Keratinocyte (primary cell): ENCODE measurements around the gene FUOM. TPM values are rescaled to one million over a fixed set of nuclear protein-coding genes. Genes with fewer than 3 reads are reported as not detected.

Experiments
- DNase-seq: peaks from one replicate; pipeline ENCODE4 v3.0.0-alpha.2; 2011; ENCODE audit warnings: low read depth, missing footprints, low spot score
- FAIRE-seq: peaks from 2 replicates; lab custom pipeline; 2011; peaks lifted over from hg19 to GRCh38; lab: Jason Lieb, UNC
- H2AFZ ChIP-seq: 2 replicates; pipeline ENCODE4 v1.6.0; 2012; ENCODE audit warnings: low read length, control low read depth, inconsistent platforms; ENCODE audit not compliant: control insufficient read depth
- H3K27ac ChIP-seq: 2 replicates; pipeline ENCODE4 v1.5.1; 2011; ENCODE audit warnings: low read length; ENCODE audit not compliant: control insufficient read depth, insufficient read depth
- H3K27me3 ChIP-seq: 3 replicates; pipeline ENCODE4 v1.6.0; 2011; ENCODE audit warnings: low read length; ENCODE audit not compliant: control insufficient read depth, insufficient read depth; ENCODE audit errors: extremely low read depth
- H3K36me3 ChIP-seq, 2 experiments: 2 replicates in 1 of 2; 3 replicates in 1 of 2; pipeline ENCODE4 v1.5.1; 2011; ENCODE audit warnings: low read length in 2 of 2, mild to moderate bottlenecking in 1 of 2; ENCODE audit not compliant: control insufficient read depth in 2 of 2, insufficient read depth in 2 of 2; ENCODE audit errors: extremely low read depth in 1 of 2
- H3K4me1 ChIP-seq: 3 replicates; pipeline ENCODE4 v1.5.1; 2011; ENCODE audit warnings: low read length; ENCODE audit not compliant: control insufficient read depth, insufficient read depth; ENCODE audit errors: extremely low read depth
- H3K4me2 ChIP-seq: 3 replicates; pipeline ENCODE4 v1.6.0; 2011; ENCODE audit warnings: low read depth, low read length; ENCODE audit not compliant: control insufficient read depth, insufficient read depth; ENCODE audit errors: extremely low read depth
- H3K4me3 ChIP-seq, 3 experiments: fragments of 200-600 bp in 1 of 3; sonication (generic) in 1 of 3; 2 replicates in 2 of 3; 3 replicates in 1 of 3; pipeline ENCODE4 v1.5.1; 2011 to 2016; ENCODE audit warnings: low read length in 3 of 3, mild to moderate bottlenecking in 3 of 3, control low read depth in 2 of 3, inconsistent platforms in 1 of 3, low read depth in 1 of 3, mixed read lengths in 1 of 3, mixed run types in 1 of 3, moderate library complexity in 1 of 3; ENCODE audit not compliant: control insufficient read depth in 2 of 3, insufficient read depth in 2 of 3; ENCODE audit errors: extremely low read depth in 1 of 3
- H3K79me2 ChIP-seq: 2 replicates; pipeline ENCODE4 v1.6.0; 2012; ENCODE audit warnings: low read length; ENCODE audit not compliant: control insufficient read depth, insufficient read depth
- H3K9ac ChIP-seq: 3 replicates; pipeline ENCODE4 v1.6.0; 2011; ENCODE audit warnings: low read length; ENCODE audit not compliant: control insufficient read depth, insufficient read depth; ENCODE audit errors: extremely low read depth
- H3K9me1 ChIP-seq: 3 replicates; pipeline ENCODE4 v1.6.0; 2011; ENCODE audit warnings: low read length; ENCODE audit not compliant: control insufficient read depth, insufficient read depth; ENCODE audit errors: extremely low read depth
- H3K9me3 ChIP-seq: 2 replicates; pipeline ENCODE4 v1.5.1; 2012; ENCODE audit warnings: low read depth, low read length; ENCODE audit not compliant: control insufficient read depth
- H4K20me1 ChIP-seq: 3 replicates; pipeline ENCODE4 v1.6.0; 2011; ENCODE audit warnings: low read length; ENCODE audit not compliant: control insufficient read depth, insufficient read depth; ENCODE audit errors: extremely low read depth
- EZH2 ChIP-seq: IDR thresholded peaks from one replicate; pipeline ENCODE4 v1.6.1; 2012; ENCODE audit warnings: inconsistent platforms, mild to moderate bottlenecking, low read length, moderate library complexity
- dilution Hi-C: fragments of 300-500 bp; cut with MboI; formaldehyde crosslinking; loops from one replicate; pipeline ENCODE4 v1.7.0; 2020; ENCODE audit warnings: low sequenced_read_pairs; ENCODE audit not compliant: extremely low pct_ligation_motif_present
- polyA plus RNA-seq, 5 experiments: library from polyadenylated mRNA; depleted of rRNA in 3 of 5; stranded (reverse) in 3 of 5; stranded (forward) in 1 of 5; unstranded in 1 of 5; fragments of >200 nt; gene quantifications; 1 replicate in 1 of 5; 2 replicates in 3 of 5; 3 replicates in 1 of 5; pipeline versions ENCODE4 v1.2.1 to v1.2.3, GENCODE V29; 2011 to 2012; ENCODE audit warnings: missing spikeins in 2 of 5, low read depth in 1 of 5, low replicate concordance in 1 of 5
- TF ChIP-seq, protein P1 (sequence below), 3 experiments: IDR thresholded peaks in 1 of 3; conservative IDR thresholded peaks in 1 of 3; optimal IDR thresholded peaks in 1 of 3; 2 replicates in 2 of 3; 3 replicates in 1 of 3; pipeline versions ENCODE3 to v1.5.1; 2011; ENCODE audit warnings: low read length in 3 of 3, mild to moderate bottlenecking in 3 of 3, moderate library complexity in 2 of 3, control low read depth in 1 of 3, inconsistent platforms in 1 of 3; ENCODE audit not compliant: insufficient read depth in 2 of 3; ENCODE audit errors: extremely low read depth in 1 of 3

FUOM gene
- polyA plus RNA-seq, 1 donor (not counting 4 experiments of a cell fraction or from before 2014, with no cell fraction given), result 11.3 TPM

DNA sequence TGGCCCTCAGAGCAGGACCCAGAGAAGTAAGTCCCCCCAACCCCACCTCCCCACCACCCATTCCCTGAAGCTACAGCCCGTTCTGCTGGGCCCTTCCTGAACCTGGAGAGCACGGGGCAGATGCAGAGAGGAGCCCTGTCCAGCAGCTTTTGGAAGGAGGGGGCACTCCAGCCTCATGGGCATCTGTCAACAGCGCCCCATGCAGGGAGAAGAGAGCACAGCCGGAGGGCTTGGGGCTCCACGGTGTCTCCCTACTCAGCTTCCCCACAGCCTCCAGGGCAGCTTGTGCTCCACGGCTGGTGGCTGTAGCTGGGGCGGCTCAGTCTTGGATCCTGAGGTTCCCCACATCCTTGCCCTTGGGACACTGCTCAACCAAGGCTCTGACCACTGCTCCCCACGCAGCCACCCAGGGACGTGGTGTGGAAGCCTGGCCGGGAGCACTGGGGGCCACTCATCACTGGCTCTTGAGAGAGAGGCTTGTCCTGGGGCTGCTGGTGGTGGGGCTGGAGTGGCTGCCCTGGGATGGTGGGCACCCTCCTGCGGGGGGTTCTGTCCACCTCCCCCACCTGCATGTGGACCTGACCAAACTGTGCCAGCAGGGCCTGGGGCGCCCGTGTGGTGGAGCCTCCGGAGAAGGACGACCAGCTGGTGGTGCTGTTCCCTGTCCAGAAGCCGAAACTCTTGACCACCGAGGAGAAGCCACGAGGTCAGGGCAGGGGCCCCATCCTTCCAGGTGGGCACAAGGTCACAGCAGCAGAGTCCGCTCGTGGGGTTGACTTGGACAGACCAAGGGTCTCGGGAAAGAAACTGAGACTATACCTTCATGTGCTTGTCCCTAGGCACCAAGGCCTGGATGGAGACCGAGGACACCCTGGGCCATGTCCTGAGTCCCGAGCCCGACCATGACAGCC is 6.2 kb downstream of the FUOM start:
- Histone ChIP-seq H3K9me1 (no peaks in the 10 kb centered on the region), H3K27ac (no peak overlapping the region), H2AFZ (no peak overlapping the region), H3K9me3 (no peaks in the 10 kb centered on the region), H3K4me2 (no peak overlapping the region), H3K4me1 (no peaks in the 10 kb centered on the region), H4K20me1 (no peaks in the 10 kb centered on the region), H3K4me3 (no peak overlapping the region), H3K9ac (no peak overlapping the region), H3K27me3 (peaks cover 8% of the 10 kb centered on the region), H3K36me3 (no peaks in the 10 kb centered on the region), H3K79me2 (no peaks in the 10 kb centered on the region)
- no peak for DNase-seq
- no peak for TF ChIP-seq EZH2
- TF ChIP-seq, protein P1, sequence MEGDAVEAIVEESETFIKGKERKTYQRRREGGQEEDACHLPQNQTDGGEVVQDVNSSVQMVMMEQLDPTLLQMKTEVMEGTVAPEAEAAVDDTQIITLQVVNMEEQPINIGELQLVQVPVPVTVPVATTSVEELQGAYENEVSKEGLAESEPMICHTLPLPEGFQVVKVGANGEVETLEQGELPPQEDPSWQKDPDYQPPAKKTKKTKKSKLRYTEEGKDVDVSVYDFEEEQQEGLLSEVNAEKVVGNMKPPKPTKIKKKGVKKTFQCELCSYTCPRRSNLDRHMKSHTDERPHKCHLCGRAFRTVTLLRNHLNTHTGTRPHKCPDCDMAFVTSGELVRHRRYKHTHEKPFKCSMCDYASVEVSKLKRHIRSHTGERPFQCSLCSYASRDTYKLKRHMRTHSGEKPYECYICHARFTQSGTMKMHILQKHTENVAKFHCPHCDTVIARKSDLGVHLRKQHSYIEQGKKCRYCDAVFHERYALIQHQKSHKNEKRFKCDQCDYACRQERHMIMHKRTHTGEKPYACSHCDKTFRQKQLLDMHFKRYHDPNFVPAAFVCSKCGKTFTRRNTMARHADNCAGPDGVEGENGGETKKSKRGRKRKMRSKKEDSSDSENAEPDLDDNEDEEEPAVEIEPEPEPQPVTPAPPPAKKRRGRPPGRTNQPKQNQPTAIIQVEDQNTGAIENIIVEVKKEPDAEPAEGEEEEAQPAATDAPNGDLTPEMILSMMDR (optimal IDR thresholded peaks at IDR 0.05 in 1 of 3, IDR thresholded peaks at IDR 0.05 in 1 of 3, conservative IDR thresholded peaks at IDR 0.05 in 1 of 3; ENCODE audit: extremely low read depth in 1 of 3, insufficient read depth in 2 of 3, low read length in 3 of 3), result no peak
- dilution Hi-C loops, result no loop called here
- no peak for FAIRE-seq

DNA sequence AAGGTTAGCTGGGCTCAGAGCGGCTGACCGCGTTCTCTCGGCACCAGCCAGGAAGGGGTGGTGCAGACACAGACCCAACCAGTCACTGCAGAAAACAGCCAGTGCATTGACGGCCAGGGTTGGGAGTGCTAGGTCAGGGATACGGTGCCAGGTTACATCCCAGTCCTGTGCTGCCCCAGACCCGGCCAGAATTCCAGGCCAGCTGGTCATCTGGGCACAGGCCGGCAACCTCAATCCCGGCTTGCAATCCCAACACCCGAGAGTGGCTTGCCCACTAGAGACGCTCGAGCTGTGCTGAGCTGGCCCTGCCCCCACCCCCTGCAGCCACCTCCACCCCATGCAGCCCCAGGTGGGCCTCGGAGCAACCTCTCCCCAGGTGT is 6.9 kb downstream of the FUOM start:
- Histone ChIP-seq H2AFZ (no peak overlapping the region), H4K20me1 (no peaks in the 10 kb centered on the region), H3K4me1 (no peaks in the 10 kb centered on the region), H3K79me2 (no peaks in the 10 kb centered on the region), H3K27me3 (peaks cover 4% of the 10 kb centered on the region), H3K9me3 (no peaks in the 10 kb centered on the region), H3K9ac (no peak overlapping the region), H3K9me1 (no peaks in the 10 kb centered on the region), H3K4me3 (no peak overlapping the region), H3K27ac (no peak overlapping the region), H3K4me2 (no peak overlapping the region), H3K36me3 (no peaks in the 10 kb centered on the region)
- dilution Hi-C loops, result no loop called here
- no peak for DNase-seq
- no peak for TF ChIP-seq EZH2
- TF ChIP-seq, protein P1 (optimal IDR thresholded peaks at IDR 0.05 in 1 of 3, IDR thresholded peaks at IDR 0.05 in 1 of 3, conservative IDR thresholded peaks at IDR 0.05 in 1 of 3; ENCODE audit: extremely low read depth in 1 of 3, insufficient read depth in 2 of 3, low read length in 3 of 3), result no peak
- no peak for FAIRE-seq
